ENCODE results near the gene MTA3.

DNA sequence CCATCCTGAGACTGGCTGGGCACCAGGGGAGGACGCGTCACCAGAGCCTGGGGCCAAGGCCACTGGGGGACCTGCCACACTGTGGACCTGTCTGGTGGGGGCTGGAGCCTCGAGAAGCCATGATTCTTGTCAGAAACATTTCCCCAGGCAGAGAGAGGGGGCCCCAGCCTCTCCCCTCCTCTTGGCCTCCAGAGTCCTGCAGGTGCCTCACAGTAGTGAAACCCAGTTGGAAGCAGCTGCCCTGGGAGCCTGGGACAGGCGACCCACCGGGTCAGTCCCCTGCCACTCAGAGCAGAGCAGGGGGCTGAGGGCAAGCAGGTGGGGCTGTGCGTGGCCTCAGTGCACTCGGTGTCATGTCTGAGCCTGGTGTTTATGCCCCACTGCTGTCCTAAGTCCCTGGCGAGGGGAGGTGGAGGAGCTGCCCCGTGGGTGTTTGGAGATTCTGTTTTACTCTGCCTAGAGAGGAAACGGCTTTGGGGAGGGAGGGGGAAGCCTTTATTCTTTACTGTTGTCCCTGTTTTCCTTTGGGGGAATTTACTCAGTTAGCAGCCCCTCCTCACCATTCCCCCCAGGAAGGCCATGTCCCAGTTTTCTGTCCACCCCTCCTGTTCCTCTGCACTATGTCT, 187.8 kb downstream of the MTA3 start:
- TF ChIP-seq CTCF (IDR thresholded peaks at IDR 0.05) (no peak), POLR2A (IDR thresholded peaks at IDR 0.05) (no peak)

All from breast epithelium (tissue), 3 donors.